MM.1S (cell line): ENCODE data around the gene FAN1.

ENCODE experiments used
- EZH2 ChIP-seq: fragments of 300-600 bp; sonication (generic); optimal IDR thresholded peaks from 2 replicates; pipeline ENCODE3; 2017; ENCODE audit warnings: low read depth, mild to moderate bottlenecking, antibody characterized with exemption, low read length, mixed read lengths
- EZH2phosphoT487 ChIP-seq: fragments of 300-600 bp; sonication (generic); IDR thresholded peaks from 2 replicates; pipeline ENCODE4 v1.6.1; 2018; ENCODE audit warnings: antibody characterized with exemption, low read length
- TF ChIP-seq, protein P1 (sequence below): fragments of 300-600 bp; sonication (generic); IDR thresholded peaks from 2 replicates; pipeline ENCODE4 v1.5.1; 2016; ENCODE audit warnings: antibody characterized with exemption, low read length, mixed read lengths

DNA sequence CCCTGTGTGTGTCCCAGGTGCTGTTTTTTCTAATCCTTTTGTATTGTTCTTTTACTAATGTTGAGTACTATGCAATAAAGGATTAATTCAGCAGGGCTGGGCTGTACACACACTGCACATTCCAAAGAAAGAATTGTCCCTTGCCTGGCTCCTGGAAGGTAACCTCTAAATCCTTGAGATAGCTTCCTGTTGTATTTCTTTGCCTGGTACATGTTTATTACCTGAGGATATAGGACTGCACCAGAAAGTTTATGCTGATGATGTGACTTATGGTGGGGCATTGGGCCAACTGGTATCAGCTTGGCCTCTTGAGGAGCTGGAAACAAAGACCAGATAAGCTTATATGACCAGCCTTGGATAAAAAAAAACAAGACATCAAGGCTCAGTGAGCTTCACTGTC is 26.6 kb upstream of the FAN1 start:
- TF ChIP-seq, protein P1, sequence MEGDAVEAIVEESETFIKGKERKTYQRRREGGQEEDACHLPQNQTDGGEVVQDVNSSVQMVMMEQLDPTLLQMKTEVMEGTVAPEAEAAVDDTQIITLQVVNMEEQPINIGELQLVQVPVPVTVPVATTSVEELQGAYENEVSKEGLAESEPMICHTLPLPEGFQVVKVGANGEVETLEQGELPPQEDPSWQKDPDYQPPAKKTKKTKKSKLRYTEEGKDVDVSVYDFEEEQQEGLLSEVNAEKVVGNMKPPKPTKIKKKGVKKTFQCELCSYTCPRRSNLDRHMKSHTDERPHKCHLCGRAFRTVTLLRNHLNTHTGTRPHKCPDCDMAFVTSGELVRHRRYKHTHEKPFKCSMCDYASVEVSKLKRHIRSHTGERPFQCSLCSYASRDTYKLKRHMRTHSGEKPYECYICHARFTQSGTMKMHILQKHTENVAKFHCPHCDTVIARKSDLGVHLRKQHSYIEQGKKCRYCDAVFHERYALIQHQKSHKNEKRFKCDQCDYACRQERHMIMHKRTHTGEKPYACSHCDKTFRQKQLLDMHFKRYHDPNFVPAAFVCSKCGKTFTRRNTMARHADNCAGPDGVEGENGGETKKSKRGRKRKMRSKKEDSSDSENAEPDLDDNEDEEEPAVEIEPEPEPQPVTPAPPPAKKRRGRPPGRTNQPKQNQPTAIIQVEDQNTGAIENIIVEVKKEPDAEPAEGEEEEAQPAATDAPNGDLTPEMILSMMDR = no peak
- TF ChIP-seq EZH2 = no peak
- TF ChIP-seq EZH2phosphoT487 = no peak
